HepG2 (cell line): ENCODE measurements around the gene GRIK2. TPM values are rescaled to one million over a fixed set of nuclear protein-coding genes. Genes with fewer than 3 reads are reported as not detected.

Experiments used
- ATAC-seq: fragments of 200-7000 bp; cut with Tn5 transposase; 3 replicates; pipeline ENCODE4 v1.9.1; 2020; ENCODE audit warnings: mild to moderate bottlenecking, moderate library complexity
- BruUV-seq: library from RNA; stranded (reverse); fragments of 400-500 nt; replicated peaks from 2 replicates; lab custom pipeline; 2021; lab: Mats Ljungman, UMichigan
- CTCF ChIA-PET: fragments of 300-600 bp; formaldehyde crosslinking; extraction: SDS; loops from one replicate; lab custom pipeline; 2021; ENCODE audit warnings: low total read pairs, inconsistent platforms, low intra/inter-chr PET ratio; lab: Yijun Ruan, JAX
- POLR2A ChIA-PET: fragments of 350-600 bp; sonication (Branson Sonifier 250); formaldehyde crosslinking; loops from one replicate; lab custom pipeline; 2020; ENCODE audit warnings: antibody characterized with exemption, inconsistent platforms; lab: Yijun Ruan, JAX
- DNase-seq: peaks from one replicate; pipeline ENCODE4 v3.0.0-alpha.2; 2015; ENCODE audit warnings: low spot score
- FAIRE-seq: peaks from 3 replicates; lab custom pipeline; 2011; peaks lifted over from hg19 to GRCh38; lab: Jason Lieb, UNC
- H2AFZ ChIP-seq: one replicate; pipeline ENCODE4 v1.6.1; 2011; ENCODE audit warnings: low read length, inconsistent platforms
- H3K27ac ChIP-seq: fragments of 300-600 bp; 3 replicates; pipeline ENCODE4 v1.8.0; 2011; ENCODE audit warnings: mixed run types, mild to moderate bottlenecking, mixed read lengths, low read length, inconsistent platforms; ENCODE audit not compliant: insufficient read depth; ENCODE audit errors: extremely low read length
- H3K27me3 ChIP-seq, 2 experiments: fragments of 200-600 bp in 1 of 2; 2 replicates in 1 of 2; 3 replicates in 1 of 2; pipeline versions ENCODE4 v1.6.0 to v1.8.0; 2011; ENCODE audit warnings: low read length in 2 of 2, mild to moderate bottlenecking in 2 of 2, moderate library complexity in 2 of 2, inconsistent platforms in 1 of 2; ENCODE audit not compliant: insufficient read depth in 2 of 2, control insufficient read depth in 1 of 2
- H3K36me3 ChIP-seq, 2 experiments: fragments of 200-600 bp in 1 of 2; replicated peaks in 1 of 2; 2 replicates in 1 of 2; 3 replicates in 1 of 2; pipeline versions ENCODE4 v1.5.1 to v1.8.0; 2011; ENCODE audit warnings: low read length in 2 of 2, inconsistent platforms in 1 of 2; ENCODE audit not compliant: insufficient read depth in 2 of 2, control insufficient read depth in 1 of 2
- H3K4me1 ChIP-seq: 2 replicates; pipeline ENCODE4 v1.5.1; 2012; ENCODE audit warnings: low read length, inconsistent platforms; ENCODE audit not compliant: insufficient read depth
- H3K4me2 ChIP-seq: 2 replicates; pipeline ENCODE4 v1.6.0; 2011; ENCODE audit warnings: low read depth, low read length, inconsistent platforms
- H3K4me3 ChIP-seq, 3 experiments: fragments of 200-600 bp in 1 of 3; sonication (generic), shearing (Covaris generic) in 1 of 3; replicated peaks in 1 of 3; 2 replicates each; pipeline ENCODE4 v1.5.1; 2011 to 2016; ENCODE audit warnings: low read length in 3 of 3, inconsistent platforms in 2 of 3, low read depth in 2 of 3, mild to moderate bottlenecking in 2 of 3, control low read depth in 1 of 3, mixed read lengths in 1 of 3; ENCODE audit not compliant: insufficient read depth in 1 of 3
- H3K79me2 ChIP-seq: one replicate; pipeline ENCODE4 v1.6.1; 2011; ENCODE audit warnings: low read length, inconsistent platforms; ENCODE audit not compliant: insufficient read depth
- H3K9ac ChIP-seq: 2 replicates; pipeline ENCODE4 v1.6.0; 2011; ENCODE audit warnings: mild to moderate bottlenecking, low read depth, low read length, inconsistent platforms; ENCODE audit not compliant: insufficient read depth
- H3K9me3 ChIP-seq: 2 replicates; pipeline ENCODE4 v1.5.1; 2012; ENCODE audit warnings: mild to moderate bottlenecking, low read length
- H4K20me1 ChIP-seq: 2 replicates; pipeline ENCODE4 v1.6.0; 2011; ENCODE audit warnings: inconsistent platforms, mild to moderate bottlenecking, low read length, moderate library complexity; ENCODE audit not compliant: insufficient read depth
- HNF4G ChIP-seq, 2 experiments: sonication (generic) in 1 of 2; formaldehyde crosslinking in 1 of 2; IDR thresholded peaks; 2 replicates each; pipeline versions ENCODE4 v1.4.0 to v1.6.1; 2011 to 2020; ENCODE audit warnings: borderline replicate concordance in 2 of 2, low read depth in 2 of 2, mild to moderate bottlenecking in 2 of 2, low read length in 1 of 2, missing genetic modification reagents in 1 of 2, moderate library complexity in 1 of 2
- MATR3 ChIP-seq: sonication (generic); formaldehyde crosslinking; IDR thresholded peaks from 2 replicates; pipeline ENCODE4 v1.4.0; 2020; ENCODE audit warnings: missing genetic modification reagents
- NFKBIZ ChIP-seq: IDR thresholded peaks from 2 replicates; pipeline ENCODE4 v1.6.1; 2018; ENCODE audit warnings: missing genetic modification reagents, missing compliant biosample characterization
- PTBP1 ChIP-seq: fragments of 200-400 bp; formaldehyde crosslinking; IDR thresholded peaks from 2 replicates; pipeline ENCODE4 v1.6.1; 2018; ENCODE audit warnings: low read length, low read depth; ENCODE audit not compliant: poor library complexity, severe bottlenecking
- SKI ChIP-seq: fragments of 450-650 bp; IDR thresholded peaks from one replicate; pipeline ENCODE4 v1.6.1; 2018; ENCODE audit warnings: mild to moderate bottlenecking; ENCODE audit not compliant: partially characterized antibody
- SNAI1 ChIP-seq: sonication (generic); formaldehyde crosslinking; IDR thresholded peaks from 2 replicates; pipeline ENCODE4 v1.5.0; 2020; ENCODE audit warnings: mild to moderate bottlenecking, missing genetic modification reagents, borderline replicate concordance
- ZNF772 ChIP-seq: sonication (generic); formaldehyde crosslinking; IDR thresholded peaks from 2 replicates; pipeline ENCODE4 v1.5.0; 2020; ENCODE audit warnings: mild to moderate bottlenecking, missing genetic modification reagents
- WGBS: methylation state at CpG from one replicate; pipeline ENCODE4 v1.1.6; 2017; ENCODE audit warnings: low lambda C conversion rate; 5-methylcytosine and 5-hydroxymethylcytosine counted together
- in situ Hi-C: cut with HindIII; loops from 2 replicates; pipeline ENCODE4 v1.10.0; 2017; ENCODE audit warnings: low pct_unique_long_range_greater_than_20kb; ENCODE audit not compliant: extremely low pct_ligation_motif_present
- intact Hi-C: fragments of 100-400 bp; cut with micrococcal nuclease; formaldehyde crosslinking; loops from one replicate; pipeline ENCODE4 v1.10.0; 2022; ENCODE audit not compliant: unreplicated experiment
- polyA plus RNA-seq, 8 experiments: library from polyadenylated mRNA; depleted of rRNA in 3 of 8; stranded (reverse) in 7 of 8; unstranded in 1 of 8; fragments of >200 nt; fragmentation: Illumina TruSeq in 4 of 8; extraction: Trizol in 4 of 8; gene quantifications; 2 replicates each; pipeline versions ENCODE4 v1.2.1 to v1.2.3, GENCODE V29; 2011 to 2016; ENCODE audit warnings: low read depth in 4 of 8, missing spikeins in 1 of 8, mixed read lengths in 1 of 8; ENCODE audit not compliant: insufficient read depth in 1 of 8
- total RNA-seq, 5 experiments: library from RNA; depleted of rRNA; stranded (reverse); fragments of >200 nt; fragmentation: Illumina TruSeq; extraction: Trizol; gene quantifications; 2 replicates each; pipeline ENCODE4 v1.2.3, GENCODE V29; 2016; ENCODE audit warnings: low read depth in 1 of 5
- TF ChIP-seq, protein P1 (sequence below): sonication (generic); formaldehyde crosslinking; IDR thresholded peaks from 2 replicates; pipeline ENCODE4 v1.5.0; 2020; ENCODE audit warnings: mild to moderate bottlenecking, missing genetic modification reagents

The GRIK2 gene
- total and polyA plus RNA-seq, 2 of the 13 experiments (the other 11 are each of a cell fraction or from before 2014, with no cell fraction given), result not detected

DNA sequence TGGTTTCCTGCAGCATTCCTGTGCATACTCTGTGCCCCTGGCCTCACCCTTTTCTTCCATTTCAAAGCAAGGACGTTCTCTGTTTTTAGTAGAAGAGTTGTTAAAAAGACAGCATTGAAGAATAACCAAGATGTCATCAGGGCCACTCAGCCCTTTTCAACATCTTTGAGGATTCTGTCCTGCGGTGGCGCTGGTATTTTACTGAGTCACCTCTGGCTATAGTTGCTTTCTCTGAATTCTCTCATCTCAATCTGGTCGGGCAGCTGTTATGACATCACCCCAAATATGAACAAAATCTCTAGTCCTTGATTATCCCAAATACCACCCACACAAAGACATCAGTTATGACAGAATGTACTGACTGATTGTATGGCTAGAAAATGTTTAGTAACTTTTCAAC, 204.2 kb downstream of the GRIK2 start (continued):
- TF ChIP-seq, protein P1, sequence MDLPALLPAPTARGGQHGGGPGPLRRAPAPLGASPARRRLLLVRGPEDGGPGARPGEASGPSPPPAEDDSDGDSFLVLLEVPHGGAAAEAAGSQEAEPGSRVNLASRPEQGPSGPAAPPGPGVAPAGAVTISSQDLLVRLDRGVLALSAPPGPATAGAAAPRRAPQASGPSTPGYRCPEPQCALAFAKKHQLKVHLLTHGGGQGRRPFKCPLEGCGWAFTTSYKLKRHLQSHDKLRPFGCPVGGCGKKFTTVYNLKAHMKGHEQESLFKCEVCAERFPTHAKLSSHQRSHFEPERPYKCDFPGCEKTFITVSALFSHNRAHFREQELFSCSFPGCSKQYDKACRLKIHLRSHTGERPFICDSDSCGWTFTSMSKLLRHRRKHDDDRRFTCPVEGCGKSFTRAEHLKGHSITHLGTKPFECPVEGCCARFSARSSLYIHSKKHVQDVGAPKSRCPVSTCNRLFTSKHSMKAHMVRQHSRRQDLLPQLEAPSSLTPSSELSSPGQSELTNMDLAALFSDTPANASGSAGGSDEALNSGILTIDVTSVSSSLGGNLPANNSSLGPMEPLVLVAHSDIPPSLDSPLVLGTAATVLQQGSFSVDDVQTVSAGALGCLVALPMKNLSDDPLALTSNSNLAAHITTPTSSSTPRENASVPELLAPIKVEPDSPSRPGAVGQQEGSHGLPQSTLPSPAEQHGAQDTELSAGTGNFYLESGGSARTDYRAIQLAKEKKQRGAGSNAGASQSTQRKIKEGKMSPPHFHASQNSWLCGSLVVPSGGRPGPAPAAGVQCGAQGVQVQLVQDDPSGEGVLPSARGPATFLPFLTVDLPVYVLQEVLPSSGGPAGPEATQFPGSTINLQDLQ, result no peak
- TF ChIP-seq NFKBIZ (CRISPR knock-in tag), result no peak
- no peak for TF ChIP-seq SNAI1
- TF ChIP-seq PTBP1, result no peak
- no peak for TF ChIP-seq MATR3 (CRISPR knock-in tag)

DNA sequence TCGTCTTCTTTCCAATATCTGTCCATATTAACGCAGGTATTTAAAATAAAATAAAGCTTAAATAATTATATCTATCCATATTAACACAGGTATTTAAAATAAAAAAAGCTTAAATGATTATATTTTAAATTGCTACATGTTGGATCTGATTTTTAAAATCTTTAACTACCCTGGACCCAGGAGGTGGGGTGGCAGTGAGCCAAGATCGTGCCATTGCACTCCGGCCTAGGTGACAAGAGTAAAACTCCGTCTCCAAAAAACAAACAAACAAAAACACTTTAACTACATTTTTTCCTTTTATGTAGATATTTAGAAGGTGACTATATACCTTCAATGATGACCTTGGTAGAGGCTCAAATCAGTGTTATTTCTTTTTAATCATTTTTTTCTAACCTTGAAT, 211.9 kb downstream of the GRIK2 start:
- ATAC-seq (no peak), DNase-seq (no peak), FAIRE-seq (no peak)
- no peaks in the 10 kb centered on the region for H3K27me3 ChIP-seq
- no peak overlapping the region for H2AFZ ChIP-seq
- 44% methylated on average over 5 of the region's 5 CpGs for WGBS
- no peaks in the 10 kb centered on the region for H3K9me3 ChIP-seq
- H3K4me2 ChIP-seq, result no peak overlapping the region
- H3K27ac ChIP-seq, result no peak overlapping the region
- H3K79me2 ChIP-seq, result no peaks in the 10 kb centered on the region
- no peaks in the 10 kb centered on the region for H3K36me3 ChIP-seq
- POLR2A ChIA-PET, result no interaction called here
- CTCF ChIA-PET, result no interaction called here
- H4K20me1 ChIP-seq, result no peaks in the 10 kb centered on the region
- peaks cover 27% of the 10 kb centered on the region for H3K4me1 ChIP-seq
- TF ChIP-seq HNF4G (IDR thresholded peaks at IDR 0.05; ENCODE audit: borderline replicate concordance, low read depth, low read length), result no peak
- TF ChIP-seq HNF4G (CRISPR knock-in tag; IDR thresholded peaks at IDR 0.05; ENCODE audit: borderline replicate concordance, low read depth), result no peak
- TF ChIP-seq ZNF772, result no peak
- no peak for TF ChIP-seq SKI
- intact Hi-C loops (no loop called here), in situ Hi-C loops (no loop called here)
- no peak overlapping the region for H3K4me3 ChIP-seq
- H3K9ac ChIP-seq, result no peak overlapping the region
- BruUV-seq, result no TSS peak
